Neutrophil (primary cell): ENCODE results near the gene AMBRA1.

Experiments
- H3K27ac ChIP-seq: fragments of 200-600 bp; sonication (generic); 2 replicates; pipeline ENCODE4 v1.5.1; 2016; ENCODE audit warnings: mild to moderate bottlenecking, moderate library complexity
- H3K27me3 ChIP-seq: fragments of 200-600 bp; sonication (generic); 2 replicates; pipeline ENCODE4 v1.6.0; 2016; ENCODE audit warnings: mild to moderate bottlenecking
- H3K36me3 ChIP-seq: fragments of 200-600 bp; sonication (generic); 2 replicates; pipeline ENCODE4 v1.5.1; 2017
- H3K4me1 ChIP-seq, 2 experiments: fragments of 200-600 bp in 1 of 2; sonication (generic) in 1 of 2; 1 replicate in 1 of 2; 2 replicates in 1 of 2; pipeline versions ENCODE4 v1.5.1 to v1.6.1; 2013 to 2016; ENCODE audit warnings: low read depth in 1 of 2, low read length in 1 of 2, mild to moderate bottlenecking in 1 of 2, moderate library complexity in 1 of 2; ENCODE audit not compliant: control insufficient read depth in 1 of 2, insufficient read depth in 1 of 2
- H3K4me3 ChIP-seq, 2 experiments: fragments of 200-600 bp in 1 of 2; sonication (generic) in 1 of 2; 1 replicate in 1 of 2; 2 replicates in 1 of 2; pipeline ENCODE4 v1.5.1; 2013 to 2016; ENCODE audit warnings: low read depth in 1 of 2, low read length in 1 of 2, mild to moderate bottlenecking in 1 of 2, moderate library complexity in 1 of 2
- H3K9me3 ChIP-seq: fragments of 200-600 bp; sonication (generic); 2 replicates; pipeline ENCODE4 v1.5.1; 2016
- TF ChIP-seq, protein P1 (sequence below): fragments of 200-600 bp; sonication (generic); IDR thresholded peaks from 2 replicates; pipeline ENCODE4 v1.5.1; 2016; ENCODE audit warnings: antibody characterized with exemption

AMBRA1 gene

DNA sequence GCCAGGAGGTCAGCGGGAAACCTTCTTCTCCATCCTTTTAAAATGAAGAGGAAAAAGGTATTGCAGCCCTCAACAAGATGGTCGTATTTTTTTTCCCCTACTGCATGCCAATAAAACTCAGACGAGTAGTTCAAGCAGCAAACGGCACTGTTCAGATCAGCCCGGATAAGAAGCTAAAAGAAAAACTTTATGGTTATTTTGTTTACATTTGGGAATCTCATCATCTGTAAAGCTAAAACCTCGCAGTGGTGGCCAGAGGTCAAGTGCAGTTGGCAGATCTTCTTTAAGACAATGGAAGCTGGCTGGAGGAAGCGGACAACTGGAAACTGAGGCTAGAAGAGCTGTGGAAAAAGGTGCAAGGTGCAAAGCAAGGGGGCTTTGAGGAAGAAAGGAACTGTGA, 171.2 kb downstream of the AMBRA1 start:
- Histone ChIP-seq H3K9me3 (no peaks in the 10 kb centered on the region), H3K4me3 (no peak overlapping the region), H3K36me3 (peaks cover 27% of the 10 kb centered on the region), H3K4me1 (no peaks in the 10 kb centered on the region), H3K27me3 (no peaks in the 10 kb centered on the region), H3K27ac (no peak overlapping the region)
- TF ChIP-seq, protein P1, sequence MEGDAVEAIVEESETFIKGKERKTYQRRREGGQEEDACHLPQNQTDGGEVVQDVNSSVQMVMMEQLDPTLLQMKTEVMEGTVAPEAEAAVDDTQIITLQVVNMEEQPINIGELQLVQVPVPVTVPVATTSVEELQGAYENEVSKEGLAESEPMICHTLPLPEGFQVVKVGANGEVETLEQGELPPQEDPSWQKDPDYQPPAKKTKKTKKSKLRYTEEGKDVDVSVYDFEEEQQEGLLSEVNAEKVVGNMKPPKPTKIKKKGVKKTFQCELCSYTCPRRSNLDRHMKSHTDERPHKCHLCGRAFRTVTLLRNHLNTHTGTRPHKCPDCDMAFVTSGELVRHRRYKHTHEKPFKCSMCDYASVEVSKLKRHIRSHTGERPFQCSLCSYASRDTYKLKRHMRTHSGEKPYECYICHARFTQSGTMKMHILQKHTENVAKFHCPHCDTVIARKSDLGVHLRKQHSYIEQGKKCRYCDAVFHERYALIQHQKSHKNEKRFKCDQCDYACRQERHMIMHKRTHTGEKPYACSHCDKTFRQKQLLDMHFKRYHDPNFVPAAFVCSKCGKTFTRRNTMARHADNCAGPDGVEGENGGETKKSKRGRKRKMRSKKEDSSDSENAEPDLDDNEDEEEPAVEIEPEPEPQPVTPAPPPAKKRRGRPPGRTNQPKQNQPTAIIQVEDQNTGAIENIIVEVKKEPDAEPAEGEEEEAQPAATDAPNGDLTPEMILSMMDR, result no peak

DNA sequence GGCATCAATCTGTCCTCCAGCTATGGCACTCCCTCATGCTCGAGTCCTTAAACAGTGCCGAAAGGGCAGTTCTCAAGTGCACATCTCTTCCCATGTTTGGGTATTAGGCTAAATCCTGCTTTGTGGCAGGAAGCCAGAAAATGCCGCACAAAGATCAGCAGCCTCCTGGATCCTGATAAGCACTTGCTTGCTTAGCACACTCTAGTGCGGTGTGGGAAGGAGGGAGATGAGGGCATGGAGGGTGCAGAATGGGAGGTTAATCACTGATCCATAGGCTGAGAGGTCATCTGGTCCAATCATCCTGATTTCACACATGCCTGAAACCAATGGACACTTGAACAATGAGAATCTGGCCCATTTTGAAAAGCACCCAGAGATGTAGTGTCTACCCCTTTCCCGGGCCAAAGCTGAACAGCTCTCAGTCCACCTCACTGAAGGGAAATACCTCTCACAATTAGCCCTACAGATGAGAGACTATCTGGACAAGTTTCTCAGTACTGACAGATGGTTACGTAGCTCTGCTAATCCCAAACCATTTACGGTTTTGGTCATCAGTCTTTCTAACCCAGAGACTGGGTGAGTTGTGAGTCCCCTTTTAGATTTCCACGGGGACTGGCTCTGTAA, 172.5 kb downstream of the AMBRA1 start:
- no peaks in the 10 kb centered on the region for H3K9me3 ChIP-seq
- H3K4me3 ChIP-seq, result no peak overlapping the region
- no peak overlapping the region for H3K27ac ChIP-seq
- no peaks in the 10 kb centered on the region for H3K27me3 ChIP-seq
- peaks cover 32% of the 10 kb centered on the region for H3K36me3 ChIP-seq
- H3K4me1 ChIP-seq, result no peaks in the 10 kb centered on the region
- TF ChIP-seq, protein P1, result no peak

DNA sequence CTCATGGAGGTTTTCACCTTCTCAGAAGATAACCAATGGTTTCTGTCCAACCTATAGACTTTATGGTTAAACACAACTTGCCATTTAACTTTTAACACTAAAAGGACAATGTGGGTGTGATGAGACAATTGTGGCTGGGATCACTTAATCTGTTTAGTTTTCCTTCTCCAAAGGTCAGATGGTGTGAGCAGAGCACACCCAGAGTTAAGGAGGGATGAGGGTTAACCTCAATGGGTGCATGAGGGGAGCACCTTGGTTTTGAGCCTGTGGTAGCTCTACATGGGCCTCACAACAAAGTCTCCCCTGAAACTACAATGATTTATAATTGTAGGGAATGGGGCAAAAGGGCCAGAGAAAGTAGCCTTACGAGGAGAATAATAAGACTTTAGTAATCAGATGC, 173.3 kb downstream of the AMBRA1 start:
- Histone ChIP-seq H3K27me3 (no peaks in the 10 kb centered on the region), H3K4me3 (no peak overlapping the region), H3K4me1 (no peaks in the 10 kb centered on the region), H3K36me3 (peaks cover 40% of the 10 kb centered on the region), H3K9me3 (no peaks in the 10 kb centered on the region), H3K27ac (no peak overlapping the region)
- TF ChIP-seq, protein P1, result no peak

DNA sequence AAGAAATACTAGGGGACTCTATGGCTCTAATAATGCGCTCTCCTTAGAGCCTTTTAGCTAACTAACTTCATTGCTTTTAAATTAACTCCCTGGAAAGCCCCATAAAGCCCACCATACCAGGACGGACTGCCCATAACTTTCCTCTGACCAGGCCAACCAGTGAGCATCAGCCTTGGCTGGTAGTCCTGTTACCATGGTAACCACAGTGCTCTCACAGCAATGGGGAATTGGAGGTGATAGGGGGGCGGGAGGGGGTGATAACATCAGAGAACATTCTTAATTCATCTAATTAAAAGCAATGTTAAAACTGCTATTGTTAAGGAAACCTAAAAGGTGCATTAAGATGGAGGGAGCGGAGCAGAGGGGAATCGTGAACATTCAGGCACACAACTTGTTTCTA, 175.1 kb downstream of the AMBRA1 start:
- Histone ChIP-seq H3K9me3 (no peaks in the 10 kb centered on the region), H3K36me3 (peaks cover 53% of the 10 kb centered on the region), H3K4me3 (no peak overlapping the region), H3K27ac (no peak overlapping the region), H3K27me3 (no peaks in the 10 kb centered on the region), H3K4me1 (no peaks in the 10 kb centered on the region)
- TF ChIP-seq, protein P1, result no peak

DNA sequence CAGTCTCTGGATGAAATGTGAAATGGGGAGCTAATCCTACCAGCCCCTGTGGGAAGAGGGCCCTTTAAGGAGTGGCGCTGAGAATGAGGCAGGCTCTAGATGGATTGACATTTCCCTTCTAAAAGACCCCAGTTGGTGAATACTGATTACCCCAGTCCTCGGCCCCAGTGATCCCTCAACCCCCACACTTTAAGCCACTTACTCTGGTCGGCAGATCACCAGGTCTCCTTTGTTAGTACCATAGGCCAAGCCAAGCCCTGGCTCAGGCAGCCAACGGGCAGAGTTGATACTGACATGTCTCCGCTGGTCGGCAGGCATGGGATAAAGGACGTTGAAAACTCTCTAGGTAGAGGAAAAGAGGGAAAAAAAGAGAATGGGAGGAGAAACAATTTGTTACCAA, 176.1 kb downstream of the AMBRA1 start:
- Histone ChIP-seq H3K4me3 (no peak overlapping the region), H3K27me3 (no peaks in the 10 kb centered on the region), H3K36me3 (peaks cover 61% of the 10 kb centered on the region), H3K27ac (no peak overlapping the region), H3K9me3 (no peaks in the 10 kb centered on the region), H3K4me1 (no peaks in the 10 kb centered on the region)
- TF ChIP-seq, protein P1, result no peak
